ENCODE data around the gene FLRT3. TPM values are rescaled to one million over a fixed set of nuclear protein-coding genes. Genes with fewer than 3 reads are reported as not detected.

The FLRT3 gene
- total RNA-seq, 1 experiment from 2014 or later, result 2.8 TPM

DNA sequence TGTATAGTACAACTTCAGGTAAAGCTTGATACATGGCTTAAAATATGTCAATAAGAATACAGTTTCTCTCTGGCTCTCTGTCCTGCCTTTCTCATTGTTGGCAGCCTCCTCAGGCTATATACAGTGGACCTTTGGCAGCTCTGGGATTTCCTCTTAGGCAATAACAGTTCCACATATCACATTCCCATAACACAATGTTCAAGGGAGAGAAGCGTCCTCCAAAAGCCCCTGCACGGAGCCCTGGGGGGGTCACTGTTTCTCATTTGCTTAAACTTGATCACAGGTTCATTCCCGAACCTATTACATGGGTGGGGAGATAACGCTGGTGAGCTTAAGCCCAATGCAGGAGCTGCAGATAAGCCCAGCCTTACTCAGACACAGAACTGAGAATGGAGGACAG is 4.4 kb upstream of the FLRT3 start:
- intact Hi-C loops (cut with micrococcal nuclease), result no loop called here
- ATAC-seq, result no peak
- H3F3A ChIP-seq (ENCODE audit: low read length, unreplicated experiment), result no peaks in the 10 kb centered on the region
- H3K27ac ChIP-seq (ENCODE audit: low read length), result no peak overlapping the region
- H3K4me3 ChIP-seq (ENCODE audit: low read length), result no peak overlapping the region
- H2AFZ ChIP-seq (ENCODE audit: low read length), result no peak overlapping the region
- no peaks in the 10 kb centered on the region for H3K79me2 ChIP-seq (ENCODE audit: low read length)
- no peak for DNase-seq
- H4K20me1 ChIP-seq (ENCODE audit: low read length), result no peaks in the 10 kb centered on the region
- H3K4me1 ChIP-seq (ENCODE audit: insufficient read depth, low read length), result peaks cover 3% of the 10 kb centered on the region; the same call in 1 of the 2 replicates
- H3K36me3 ChIP-seq (ENCODE audit: low read depth, low read length), result no peaks in the 10 kb centered on the region
- BruUV-seq (replicated peaks), result no TSS peak
- H3K9me2 ChIP-seq (replicated peaks; ENCODE audit: low read length), result no peaks in the 10 kb centered on the region
- TF ChIP-seq EZH2phosphoT487 (IDR thresholded peaks at IDR 0.05; ENCODE audit: borderline replicate concordance, low read length) (no peak), EZH2 (IDR thresholded peaks at IDR 0.05; ENCODE audit: low read length, unreplicated experiment) (no peak)
- TF ChIP-seq, protein P1, sequence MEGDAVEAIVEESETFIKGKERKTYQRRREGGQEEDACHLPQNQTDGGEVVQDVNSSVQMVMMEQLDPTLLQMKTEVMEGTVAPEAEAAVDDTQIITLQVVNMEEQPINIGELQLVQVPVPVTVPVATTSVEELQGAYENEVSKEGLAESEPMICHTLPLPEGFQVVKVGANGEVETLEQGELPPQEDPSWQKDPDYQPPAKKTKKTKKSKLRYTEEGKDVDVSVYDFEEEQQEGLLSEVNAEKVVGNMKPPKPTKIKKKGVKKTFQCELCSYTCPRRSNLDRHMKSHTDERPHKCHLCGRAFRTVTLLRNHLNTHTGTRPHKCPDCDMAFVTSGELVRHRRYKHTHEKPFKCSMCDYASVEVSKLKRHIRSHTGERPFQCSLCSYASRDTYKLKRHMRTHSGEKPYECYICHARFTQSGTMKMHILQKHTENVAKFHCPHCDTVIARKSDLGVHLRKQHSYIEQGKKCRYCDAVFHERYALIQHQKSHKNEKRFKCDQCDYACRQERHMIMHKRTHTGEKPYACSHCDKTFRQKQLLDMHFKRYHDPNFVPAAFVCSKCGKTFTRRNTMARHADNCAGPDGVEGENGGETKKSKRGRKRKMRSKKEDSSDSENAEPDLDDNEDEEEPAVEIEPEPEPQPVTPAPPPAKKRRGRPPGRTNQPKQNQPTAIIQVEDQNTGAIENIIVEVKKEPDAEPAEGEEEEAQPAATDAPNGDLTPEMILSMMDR (conservative IDR thresholded peaks at IDR 0.05; ENCODE audit: low read depth, low read length), result no peak
- H3K9ac ChIP-seq (ENCODE audit: low read length), result no peak overlapping the region
- ChIA-PET CTCF (no interaction called here), POLR2A (ENCODE audit: unreplicated experiment) (no interaction called here)
- H3K9me3 ChIP-seq (ENCODE audit: low read length), result no peaks in the 10 kb centered on the region
- no peaks in the 10 kb centered on the region for H3K27me3 ChIP-seq (ENCODE audit: low read length)
- H3K4me2 ChIP-seq (ENCODE audit: low read length), result no peak overlapping the region

DNA sequence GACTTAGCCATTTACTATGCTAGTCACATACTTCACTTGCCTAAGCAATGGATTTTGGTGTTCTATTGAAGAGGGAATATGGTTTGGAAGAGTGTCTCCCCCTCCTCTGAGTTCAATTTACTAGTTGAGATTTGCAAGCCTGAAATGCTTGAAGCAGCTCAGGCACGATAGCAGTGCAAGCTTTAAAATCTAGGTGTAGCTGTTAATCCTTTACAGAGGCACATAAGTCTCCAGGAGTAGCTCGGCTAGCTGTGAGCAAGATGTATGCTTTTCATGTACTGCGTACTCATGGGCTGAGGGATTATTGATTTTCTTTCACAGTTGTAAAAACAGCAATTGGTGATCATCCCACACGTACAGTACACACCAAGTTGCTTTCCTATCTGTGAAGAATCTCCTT is 726 bp downstream of the FLRT3 start:
- Histone ChIP-seq H3K79me2 (ENCODE audit: low read length) (peaks cover 3% of the 10 kb centered on the region; the same call in 1 of the 2 replicates), H3K4me3 (ENCODE audit: low read length) (peak overlapping the region; percentile 75), H3K27me3 (ENCODE audit: low read length) (no peaks in the 10 kb centered on the region), H4K20me1 (ENCODE audit: low read length) (no peaks in the 10 kb centered on the region), H3K9me3 (ENCODE audit: low read length) (no peaks in the 10 kb centered on the region), H3K9ac (ENCODE audit: low read length) (peak overlapping the region; percentile 67), H3K9me2 (replicated peaks; ENCODE audit: low read length) (no peaks in the 10 kb centered on the region), H2AFZ (ENCODE audit: low read length) (peak overlapping the region; percentile 85), H3K4me2 (ENCODE audit: low read length) (peak overlapping the region; percentile 85), H3K4me1 (ENCODE audit: insufficient read depth, low read length) (peaks cover 15% of the 10 kb centered on the region), H3K27ac (ENCODE audit: low read length) (peak overlapping the region; percentile 44), H3K36me3 (ENCODE audit: low read depth, low read length) (no peaks in the 10 kb centered on the region), H3F3A (ENCODE audit: low read length, unreplicated experiment) (no peaks in the 10 kb centered on the region)
- DNase-seq (peak; percentile 63), ATAC-seq (peak; percentile 78)
- CTCF ChIA-PET, result interaction anchor here (0.5 to 2.0 kb wide), 15 partner anchors 70 to 1591 kb away, joined by 3 to 12 read pairs (median 3); no protein-coding TSS in a partner anchor
- intact Hi-C loops (cut with micrococcal nuclease), result loop anchor here (1.0 to 5.0 kb wide), 11 partner anchors 91 to 1594 kb away; no protein-coding TSS in a partner anchor
- no TSS peak for BruUV-seq (replicated peaks)
- TF ChIP-seq EZH2phosphoT487 (IDR thresholded peaks at IDR 0.05; ENCODE audit: borderline replicate concordance, low read length) (no peak), EZH2 (IDR thresholded peaks at IDR 0.05; ENCODE audit: low read length, unreplicated experiment) (no peak)
- TF ChIP-seq, protein P1 (conservative IDR thresholded peaks at IDR 0.05; ENCODE audit: low read depth, low read length), result no peak; the same call in 1 of the 2 replicates
- POLR2A ChIA-PET (ENCODE audit: unreplicated experiment), result no interaction called here

DNA sequence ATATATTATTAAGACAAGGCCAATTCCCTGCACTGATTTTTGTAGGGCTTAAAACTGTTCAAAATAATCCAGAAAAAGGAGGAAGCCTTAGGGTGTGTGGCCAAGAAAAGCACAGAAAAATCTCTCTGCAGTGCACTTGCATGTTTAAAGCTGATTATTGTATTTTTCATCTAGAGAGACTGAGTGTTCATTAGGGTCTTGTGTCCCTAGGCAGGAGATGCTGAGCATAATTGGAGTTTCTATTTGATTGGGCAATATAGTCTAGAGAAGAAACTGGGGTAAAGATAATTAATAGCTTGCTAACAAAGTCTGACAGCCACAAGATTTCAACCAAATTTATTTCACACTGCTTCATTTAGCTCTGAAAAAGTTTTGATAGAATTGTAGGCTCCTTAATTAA is 2.4 kb downstream of the FLRT3 start:
- TF ChIP-seq, protein P1 (conservative IDR thresholded peaks at IDR 0.05; ENCODE audit: low read depth, low read length), result no peak
- TF ChIP-seq EZH2 (IDR thresholded peaks at IDR 0.05; ENCODE audit: low read length, unreplicated experiment), result no peak
- TF ChIP-seq EZH2phosphoT487 (IDR thresholded peaks at IDR 0.05; ENCODE audit: borderline replicate concordance, low read length), result no peak
- no peak overlapping the region for H3K9ac ChIP-seq (ENCODE audit: low read length)
- DNase-seq (no peak), ATAC-seq (no peak)
- H2AFZ ChIP-seq (ENCODE audit: low read length), result no peak overlapping the region
- H3K4me1 ChIP-seq (ENCODE audit: insufficient read depth, low read length), result peaks cover 15% of the 10 kb centered on the region
- peak overlapping the region; percentile 30; the same call in 1 of the 2 replicates for H3K4me3 ChIP-seq (ENCODE audit: low read length)
- H3K36me3 ChIP-seq (ENCODE audit: low read depth, low read length), result no peaks in the 10 kb centered on the region
- H3K79me2 ChIP-seq (ENCODE audit: low read length), result peaks cover 3% of the 10 kb centered on the region; the same call in 1 of the 2 replicates
- H4K20me1 ChIP-seq (ENCODE audit: low read length), result no peaks in the 10 kb centered on the region
- H3K27me3 ChIP-seq (ENCODE audit: low read length), result no peaks in the 10 kb centered on the region
- H3F3A ChIP-seq (ENCODE audit: low read length, unreplicated experiment), result no peaks in the 10 kb centered on the region
- no peaks in the 10 kb centered on the region for H3K9me2 ChIP-seq (replicated peaks; ENCODE audit: low read length)
- ChIA-PET CTCF (interaction anchor here (0.6 kb wide), 1 partner anchor 592 kb away, joined by 4 read pairs; no protein-coding TSS in a partner anchor), POLR2A (ENCODE audit: unreplicated experiment) (interaction anchor here (0.7 kb wide), 1 partner anchor 13 kb away, joined by 12 read pairs; no protein-coding TSS in a partner anchor)
- intact Hi-C loops (cut with micrococcal nuclease), result loop anchor here (2.0 to 5.0 kb wide), 3 partner anchors 92 to 902 kb away; no protein-coding TSS in a partner anchor
- BruUV-seq (replicated peaks), result no TSS peak
- H3K4me2 ChIP-seq (ENCODE audit: low read length), result peak overlapping the region; percentile 52
- no peaks in the 10 kb centered on the region for H3K9me3 ChIP-seq (ENCODE audit: low read length)
- no peak overlapping the region for H3K27ac ChIP-seq (ENCODE audit: low read length)
